Right renal pelvis (tissue), 4 donors: ENCODE results near the gene TMEM185A. TPM values are rescaled to one million over a fixed set of nuclear protein-coding genes. Genes with fewer than 3 reads are reported as not detected.
"Not testable (repeated sequence)": the region's sequence is repeated elsewhere in the genome, so short reads cannot be mapped to it uniquely, and the experiment has no call there.

ENCODE experiments used
- DNase-seq, 4 donors: peaks; one replicate each; pipeline ENCODE4 v3.0.0-alpha.2; 2013; ENCODE audit warnings: low read depth in 4 of 4, low spot score in 3 of 4, missing footprints in 1 of 4
- polyA plus RNA-seq, 4 donors: library from polyadenylated mRNA; unstranded; fragments of 120-200 nt; gene quantifications; one replicate each; pipeline ENCODE4 v1.2.1, GENCODE V29; 2013; ENCODE audit not compliant: insufficient read length in 4 of 4

The TMEM185A gene
- polyA plus RNA-seq, result 10 to 100 TPM; 39.8 to 45.3 (median 41.5) TPM

DNA sequence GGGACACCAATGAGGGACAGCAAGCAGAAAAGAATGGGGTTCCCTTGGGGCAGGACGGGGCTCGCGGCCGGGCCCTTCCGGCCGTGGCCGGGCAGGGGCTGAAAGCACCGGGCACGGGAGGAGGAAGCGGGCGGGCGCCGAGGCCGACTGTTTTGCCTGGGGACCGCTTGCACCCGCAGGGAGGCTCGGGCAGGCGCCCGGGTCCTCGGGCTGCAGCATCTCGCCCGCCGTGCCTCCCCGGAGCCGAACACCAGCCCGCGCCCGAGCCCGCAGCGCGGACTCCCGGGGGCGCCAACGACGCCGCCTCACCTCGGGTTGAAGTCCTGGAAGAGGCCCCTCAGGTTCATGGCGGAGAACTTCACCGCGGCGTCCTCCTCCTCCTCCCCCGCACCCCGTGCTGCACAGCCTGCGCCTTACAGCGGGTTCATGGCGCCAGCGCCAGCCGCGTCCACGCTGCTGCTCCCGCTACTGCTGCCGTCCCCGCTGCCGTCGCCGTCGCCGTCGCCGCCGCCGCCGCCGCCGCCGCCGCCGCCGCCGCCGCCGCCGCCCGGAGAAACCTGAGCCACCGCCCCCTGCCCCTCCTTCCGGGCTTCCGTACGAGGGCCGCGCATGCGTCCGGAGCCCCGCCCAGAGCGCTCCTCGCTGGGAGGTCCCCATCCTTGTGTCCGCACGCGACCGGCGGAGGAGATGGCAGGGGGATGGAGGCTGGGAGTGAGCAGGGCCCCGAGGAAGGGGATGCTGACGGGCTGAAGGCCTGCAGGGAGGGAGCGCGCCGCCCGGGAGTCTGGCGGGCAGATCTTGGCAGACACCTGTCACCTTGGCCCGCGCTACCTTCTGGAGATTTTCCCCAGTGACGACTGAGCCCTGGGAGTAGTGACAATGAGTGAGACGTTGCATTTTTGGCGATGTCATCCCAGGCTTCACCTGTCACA is at the start of gene TMEM185A:
Gene TMEM185A (minus strand): TSS at position 559 of the 932 bp plus-strand sequence. CDS start 212 bp downstream, at position 347.
- peak in 2 of 4 donors; percentile 23 to 28 for DNase-seq

DNA sequence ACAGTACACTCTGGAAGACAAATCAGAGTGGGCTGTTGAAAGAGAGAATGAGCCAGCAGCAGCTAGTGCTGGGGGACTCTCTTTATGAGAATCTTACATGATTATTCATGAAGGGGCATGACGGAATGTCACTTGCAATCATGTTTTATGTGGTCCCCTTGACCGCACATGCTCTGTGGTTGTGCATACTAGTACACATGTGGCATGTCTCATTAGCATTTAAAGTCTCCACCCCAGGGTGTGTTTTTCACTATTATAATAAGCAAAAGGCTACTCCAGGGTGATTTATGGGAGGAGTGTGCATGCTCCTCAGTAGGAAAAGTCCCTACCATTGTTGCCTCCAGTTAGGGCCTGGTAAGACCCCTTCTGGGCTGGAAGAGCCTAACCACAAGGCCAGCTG is 49.6 kb upstream of the TMEM185A start:
- no peak for DNase-seq

DNA sequence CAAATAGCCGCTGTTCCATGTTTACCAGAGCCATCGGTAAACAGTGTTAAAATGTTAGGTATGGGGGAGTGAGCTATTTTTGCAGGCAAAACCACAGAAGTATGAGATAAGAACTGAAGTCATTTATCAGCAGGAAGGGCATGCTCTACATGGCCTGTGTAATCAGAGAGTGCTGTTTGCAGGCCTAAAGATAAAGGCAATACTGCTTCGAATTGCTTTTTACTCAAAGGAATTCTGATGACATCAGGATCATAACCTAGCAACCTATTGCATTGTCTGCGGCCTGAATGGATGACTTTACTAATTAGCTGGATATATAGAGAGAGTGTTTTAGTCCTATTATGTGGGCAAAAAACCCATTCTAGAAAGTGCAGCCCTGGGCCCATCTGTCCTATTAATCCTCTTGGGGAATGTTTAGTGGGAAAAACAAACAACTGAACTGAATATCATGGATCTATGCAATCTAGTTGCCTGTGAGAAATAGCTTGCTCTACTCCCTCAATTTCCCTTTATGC is 47.6 kb upstream of the TMEM185A start:
- DNase-seq, result not testable (repeated sequence)

DNA sequence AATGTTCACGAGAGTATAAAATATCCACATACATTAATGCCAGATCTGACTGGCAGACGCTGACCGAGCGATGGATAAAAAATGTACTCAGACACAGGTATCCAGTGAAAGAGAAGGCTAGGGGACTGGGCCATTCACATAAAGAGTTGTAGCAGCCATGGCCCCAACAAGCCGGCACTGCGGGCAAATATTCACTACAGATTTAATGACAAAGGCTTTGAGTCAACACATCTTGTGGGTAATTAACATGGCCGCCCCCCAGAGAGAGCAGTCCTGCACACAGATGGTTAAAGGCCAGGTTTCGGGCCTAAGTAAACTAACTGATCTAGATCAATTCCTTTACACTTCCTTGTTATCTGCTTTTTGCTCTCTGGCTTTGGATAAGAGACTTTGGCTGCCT is 44.0 kb upstream of the TMEM185A start:
- not testable (repeated sequence) for DNase-seq

DNA sequence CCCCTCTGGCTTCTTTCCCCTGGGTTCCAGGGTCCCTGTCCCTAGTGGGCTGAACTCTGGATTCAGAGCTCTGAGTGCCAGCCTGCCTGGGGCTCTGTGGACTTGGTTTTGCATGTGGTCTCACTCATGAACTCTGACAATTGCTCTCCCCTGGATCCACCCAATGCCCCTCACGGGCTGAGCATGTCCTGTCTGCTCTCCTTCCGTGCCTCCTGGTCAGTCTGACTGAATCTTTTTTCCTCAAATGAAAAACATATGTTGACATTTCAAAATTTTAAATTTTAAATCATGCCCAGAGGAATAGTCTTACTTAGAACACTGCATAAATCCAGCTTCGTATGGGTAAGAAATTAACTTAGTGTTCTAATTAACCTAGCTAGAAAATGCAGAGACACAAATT is 43.5 kb upstream of the TMEM185A start:
- not testable (repeated sequence) for DNase-seq

DNA sequence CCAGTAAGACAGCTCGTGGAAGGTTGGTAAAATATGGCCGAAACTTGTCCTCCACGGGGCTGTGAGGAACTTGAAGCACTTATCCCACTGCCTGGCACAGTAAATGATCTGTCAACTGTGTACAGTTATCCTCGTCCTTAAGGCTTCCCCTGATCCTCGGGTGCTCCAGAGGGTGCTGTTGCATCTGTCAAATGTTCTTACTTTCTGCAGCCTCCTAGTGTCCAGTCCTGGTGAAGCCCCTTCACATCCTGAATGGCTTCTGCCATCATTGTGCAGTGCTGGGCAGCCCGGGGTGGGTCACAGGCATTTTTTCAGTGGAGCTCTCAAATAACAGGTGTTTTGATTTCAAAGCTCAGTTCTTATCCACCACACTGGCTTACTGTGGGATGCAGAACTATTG is 29.0 kb upstream of the TMEM185A start:
- not testable (repeated sequence) for DNase-seq

DNA sequence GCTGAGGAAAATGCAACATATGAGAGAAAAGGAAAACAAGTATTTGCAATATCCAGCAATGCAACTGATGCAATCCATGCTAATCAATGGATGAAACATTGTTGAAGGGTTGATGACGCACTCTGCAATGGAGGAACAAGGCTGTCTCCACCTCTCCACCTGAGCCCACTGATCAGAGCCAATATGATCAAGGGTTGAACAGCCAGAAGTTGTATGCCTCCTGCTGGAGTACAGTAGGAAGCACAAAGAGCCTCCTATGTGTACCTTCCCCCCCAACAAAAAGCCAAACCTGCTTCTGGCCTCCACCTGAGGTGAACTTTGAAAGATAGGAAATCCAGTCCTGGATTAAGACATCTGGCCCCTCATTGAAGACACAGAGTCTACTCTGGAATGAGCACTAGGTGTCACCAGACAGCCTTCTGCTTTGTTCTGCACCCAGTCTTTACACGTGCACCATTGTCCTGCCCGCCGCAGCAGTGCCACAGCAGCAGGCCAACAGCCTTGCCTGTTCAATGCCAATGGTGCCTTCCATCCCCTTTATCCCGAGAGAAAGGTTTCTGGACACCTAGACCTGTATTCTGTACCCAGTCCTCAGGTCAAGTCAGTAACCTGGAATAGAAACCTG is 24.8 kb upstream of the TMEM185A start:
- DNase-seq, result not testable (repeated sequence)

DNA sequence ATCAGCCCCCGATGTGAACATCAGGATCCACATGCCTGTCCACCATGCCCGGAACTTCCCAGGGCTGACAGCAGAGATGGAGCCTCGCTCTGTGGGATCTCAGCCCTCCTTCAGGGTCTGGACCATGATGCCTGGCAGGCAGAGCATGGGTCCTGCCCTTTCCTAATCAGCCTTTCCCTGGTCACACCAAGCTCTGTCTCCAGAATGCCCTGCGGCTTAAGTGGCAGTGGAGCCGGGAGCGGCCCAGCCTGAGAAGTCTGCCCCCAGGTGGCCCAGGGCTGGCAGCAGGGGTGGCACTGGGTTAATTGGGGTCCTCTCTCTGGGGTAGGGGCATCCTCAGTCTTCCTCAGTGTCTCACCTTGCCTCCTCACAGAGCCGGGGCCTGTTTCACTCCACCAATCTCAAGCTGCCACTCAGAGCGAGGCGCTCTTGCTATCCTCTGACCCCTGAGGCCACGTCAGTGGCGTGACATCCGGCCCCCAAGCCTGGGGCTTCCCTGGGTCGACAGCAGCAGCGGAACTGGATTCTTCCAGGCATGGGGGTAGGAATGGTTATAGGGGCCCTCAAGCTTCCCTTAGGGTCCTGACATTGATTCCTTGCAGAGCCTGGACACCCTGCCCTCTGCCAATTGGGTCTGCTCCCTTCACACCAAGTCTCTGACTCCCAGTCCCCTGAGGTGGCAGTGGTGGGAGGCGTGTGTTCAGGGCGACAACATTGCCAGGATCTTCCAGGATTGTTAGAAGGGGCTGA is 20.8 kb upstream of the TMEM185A start:
- DNase-seq, result no peak

DNA sequence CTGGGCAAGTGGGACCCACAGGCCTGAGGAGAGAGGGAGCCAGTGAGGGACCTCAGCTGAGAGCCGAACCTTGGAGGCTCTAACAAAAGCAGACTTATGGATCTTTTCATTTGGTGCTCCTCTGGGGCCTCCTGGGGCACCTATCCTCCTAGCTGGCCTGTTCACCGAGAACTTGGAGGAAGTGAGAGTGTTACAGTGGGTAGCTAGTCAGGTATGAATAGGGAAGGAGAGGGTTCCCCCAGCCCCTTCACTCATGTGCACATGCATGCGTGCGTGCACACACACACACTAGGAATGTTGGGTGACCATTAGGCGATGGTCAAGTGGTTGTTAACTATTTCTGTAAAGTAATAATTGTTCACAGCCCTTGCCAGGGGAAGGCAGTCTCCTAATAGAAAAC is 18.6 kb upstream of the TMEM185A start:
- DNase-seq, result no peak

DNA sequence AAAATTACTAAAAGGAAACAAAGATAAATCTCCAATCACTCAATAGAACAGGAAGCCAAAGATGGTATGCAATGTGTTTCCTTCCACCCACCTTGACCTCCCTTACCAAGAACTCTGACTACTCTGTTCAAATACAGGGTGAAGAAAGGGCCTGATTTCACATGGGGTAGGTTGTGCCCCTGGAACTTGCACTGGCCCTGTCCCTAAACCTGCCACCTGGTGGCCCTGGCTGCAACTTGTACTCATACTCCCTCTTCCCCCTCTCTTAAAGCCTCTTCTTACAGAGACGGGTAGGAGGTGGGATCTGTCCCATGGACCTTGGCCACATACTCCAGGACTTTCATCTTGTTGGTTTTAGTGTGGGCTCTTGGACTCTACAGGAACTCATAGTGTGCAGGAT is 17.3 kb upstream of the TMEM185A start:
- no peak for DNase-seq

DNA sequence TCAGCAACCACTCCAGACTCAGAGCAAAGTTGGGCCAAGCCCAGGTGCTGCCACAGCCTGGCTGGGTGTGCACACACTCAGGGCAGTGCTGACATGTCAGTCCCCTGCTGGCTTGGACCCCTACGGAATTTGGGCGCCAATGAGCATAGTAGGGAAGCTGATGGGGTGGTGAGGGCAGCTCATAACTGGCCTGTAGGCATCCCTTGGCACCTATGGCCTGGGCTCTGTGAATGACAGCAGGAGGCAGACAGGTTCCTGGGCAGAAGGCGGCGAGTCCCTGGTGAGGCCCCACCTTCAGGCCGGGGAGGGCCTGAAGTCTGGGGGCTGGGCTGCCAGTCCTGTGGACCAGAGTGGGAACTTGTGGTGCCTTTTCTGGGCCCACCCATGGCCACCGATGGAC is 15.9 kb upstream of the TMEM185A start:
- DNase-seq, result no peak

DNA sequence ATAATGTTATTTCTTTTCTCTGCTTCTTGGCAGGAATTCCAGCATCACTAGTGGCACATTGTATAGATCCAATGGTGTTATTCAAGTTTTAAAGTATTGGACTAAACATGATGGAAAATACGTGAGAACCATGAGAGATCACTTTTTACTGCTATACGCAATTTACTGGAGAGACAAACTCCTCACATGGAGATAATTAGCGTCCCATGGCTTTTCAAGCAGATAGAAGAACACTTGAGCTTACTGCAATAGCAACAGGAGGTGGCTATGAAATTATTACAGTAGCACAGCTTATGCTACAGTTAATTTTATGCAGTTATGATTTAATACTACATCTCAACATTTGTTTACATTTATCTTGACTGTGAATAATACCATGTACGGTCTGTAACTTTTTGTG is 11.9 kb upstream of the TMEM185A start:
- DNase-seq, result no peak

DNA sequence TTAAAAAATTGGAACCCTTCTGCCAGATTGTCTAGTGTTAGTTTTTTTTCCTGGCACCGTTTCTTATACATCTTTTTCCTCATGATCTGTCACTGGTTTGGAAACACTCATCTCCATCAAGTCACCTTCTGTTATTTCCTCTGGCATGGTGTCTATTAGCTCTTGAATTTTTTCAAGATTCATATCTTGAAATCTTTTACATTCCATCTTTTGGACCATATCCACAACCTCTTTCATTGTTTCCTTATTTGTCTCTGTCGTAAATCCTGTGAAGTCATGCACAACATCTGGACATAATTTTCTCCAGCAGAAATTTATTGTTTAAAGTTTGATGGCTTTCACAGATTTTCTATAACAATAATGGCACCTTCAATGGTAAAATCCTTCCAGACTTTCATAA is 10.2 kb upstream of the TMEM185A start:
- no peak for DNase-seq

DNA sequence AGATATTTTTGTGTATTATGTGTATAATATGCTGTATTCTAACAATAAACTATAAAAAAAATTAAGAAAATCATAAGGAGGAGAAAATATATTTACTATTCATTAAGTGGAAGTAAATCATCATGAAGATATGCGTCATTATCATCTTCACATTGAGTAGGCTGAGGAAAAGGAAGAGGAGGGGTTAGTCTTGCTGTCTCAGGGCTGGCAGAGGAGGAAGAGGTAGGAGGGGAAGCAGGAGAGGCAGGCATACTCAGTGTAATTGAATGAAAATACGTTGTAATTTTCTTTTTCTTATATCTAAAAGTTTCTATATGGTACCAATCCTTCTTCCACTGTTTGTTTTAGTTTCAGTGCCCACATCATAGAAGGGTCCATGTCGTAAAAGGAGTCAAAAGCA is 9.8 kb upstream of the TMEM185A start:
- no peak for DNase-seq

DNA sequence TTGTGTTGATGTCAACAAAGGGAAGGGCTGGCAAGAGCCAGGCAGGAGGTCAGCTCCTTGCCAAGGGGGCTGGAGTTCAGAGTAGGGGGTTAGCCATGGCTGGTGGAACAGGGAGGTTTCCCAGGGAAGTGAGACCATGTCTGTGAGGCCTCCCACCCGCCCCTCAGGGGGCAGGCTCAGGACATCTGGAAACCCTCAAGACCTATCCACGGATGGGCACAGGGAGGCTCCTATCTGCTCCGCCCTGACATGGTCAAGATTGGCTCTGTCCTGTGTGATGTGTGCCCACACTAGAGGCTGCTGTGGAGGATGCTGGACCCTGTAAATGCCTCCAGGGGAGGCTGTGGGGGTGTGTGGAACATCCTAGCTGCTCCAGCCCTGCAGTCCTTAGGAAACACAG is 8.0 kb upstream of the TMEM185A start:
- DNase-seq, result no peak

DNA sequence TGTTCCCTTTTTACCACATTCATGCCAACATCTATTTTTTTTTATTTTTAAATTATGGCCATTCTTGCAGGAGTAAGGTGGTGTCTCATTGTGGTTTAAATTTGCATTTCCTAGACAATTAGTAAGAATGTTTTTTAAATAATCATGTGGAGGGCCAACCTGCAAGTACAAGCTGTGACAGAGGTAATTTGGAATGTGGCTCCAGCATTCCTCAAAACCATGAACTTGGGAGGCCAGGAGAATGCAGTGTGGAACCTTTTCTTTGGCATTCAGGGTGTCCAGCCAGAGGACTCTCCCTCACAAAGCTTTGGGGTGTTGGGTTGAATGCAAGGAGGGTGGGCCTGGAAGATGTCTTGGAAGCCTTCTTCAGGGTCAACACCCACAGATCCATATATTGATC is 7.3 kb upstream of the TMEM185A start:
- DNase-seq, result no peak

DNA sequence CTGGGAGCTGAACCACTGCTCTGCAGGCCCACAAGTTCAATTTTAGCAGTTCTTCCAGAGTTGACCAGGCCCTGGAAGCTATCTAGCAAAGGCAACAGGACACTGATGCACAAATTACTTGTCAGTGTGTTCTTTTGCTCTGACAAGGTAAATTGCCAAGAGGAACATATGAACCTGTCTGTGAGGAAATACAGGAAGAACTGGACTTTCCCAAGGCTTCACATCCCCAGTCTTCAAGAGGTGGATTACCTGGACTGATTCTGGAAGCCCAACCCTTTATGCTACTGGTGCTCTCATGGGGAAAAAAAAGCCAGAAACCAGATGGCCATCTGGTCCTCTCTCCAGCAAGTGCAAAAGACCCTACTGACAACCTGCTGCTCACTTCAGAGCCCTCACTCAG is 1.9 kb upstream of the TMEM185A start:
- DNase-seq, result no peak

DNA sequence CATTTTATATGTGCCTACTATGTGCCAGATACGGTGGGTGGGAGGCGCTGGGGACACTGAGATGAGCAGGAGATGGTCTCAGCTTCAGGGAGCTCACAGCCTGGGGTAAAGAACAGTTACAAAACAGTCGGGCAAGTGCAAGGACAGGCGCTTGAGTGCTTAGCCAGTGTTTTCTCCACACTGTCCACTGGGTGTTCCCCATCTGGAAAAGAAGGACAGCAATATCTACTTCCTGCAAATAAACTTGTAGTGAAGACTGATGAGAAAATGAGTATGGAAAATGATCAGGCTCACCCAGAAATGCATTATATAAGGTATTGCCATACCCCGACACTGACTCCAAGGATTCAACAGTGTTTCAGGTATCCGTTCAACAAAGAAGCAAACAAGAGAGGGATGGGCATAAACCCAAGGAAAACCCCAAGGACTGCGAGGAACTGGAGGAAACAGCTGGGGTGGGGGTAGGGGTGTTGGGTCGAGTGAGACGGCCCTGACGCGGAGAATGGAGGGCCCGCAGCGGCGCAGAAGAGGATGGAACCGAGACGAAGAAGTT is 835 bp downstream of the TMEM185A start:
- DNase-seq, result no peak

DNA sequence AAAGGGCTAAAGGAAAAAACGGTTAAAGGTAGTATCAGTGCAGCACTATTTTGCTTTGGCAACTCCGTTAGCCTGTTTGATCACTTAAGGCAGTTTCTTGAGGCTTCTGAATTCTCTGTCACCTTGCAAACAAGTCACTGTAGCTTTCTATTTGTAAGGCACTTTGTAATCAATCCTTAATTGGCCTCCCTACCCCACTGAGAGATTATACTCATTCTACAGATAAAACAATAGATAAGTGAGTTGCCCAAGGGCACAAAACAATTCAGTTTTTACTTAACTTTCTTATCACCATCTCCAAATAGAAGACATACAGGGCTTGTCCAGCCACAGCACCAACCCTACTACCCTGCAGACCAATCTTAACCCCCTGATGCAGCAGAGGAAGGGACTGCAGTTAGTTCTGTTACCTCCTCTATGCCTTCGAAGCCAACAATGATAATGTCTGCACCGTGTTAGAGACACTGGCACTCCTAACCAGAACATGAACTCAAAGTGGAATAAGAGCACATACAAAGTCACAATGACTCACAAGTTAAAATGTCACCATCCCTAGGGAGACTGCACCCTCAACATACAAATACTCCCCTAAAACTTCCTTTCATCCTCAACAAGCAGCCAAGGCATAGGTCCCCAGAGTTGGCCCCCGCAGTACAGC is 1.7 kb downstream of the TMEM185A start:
- DNase-seq, result no peak

DNA sequence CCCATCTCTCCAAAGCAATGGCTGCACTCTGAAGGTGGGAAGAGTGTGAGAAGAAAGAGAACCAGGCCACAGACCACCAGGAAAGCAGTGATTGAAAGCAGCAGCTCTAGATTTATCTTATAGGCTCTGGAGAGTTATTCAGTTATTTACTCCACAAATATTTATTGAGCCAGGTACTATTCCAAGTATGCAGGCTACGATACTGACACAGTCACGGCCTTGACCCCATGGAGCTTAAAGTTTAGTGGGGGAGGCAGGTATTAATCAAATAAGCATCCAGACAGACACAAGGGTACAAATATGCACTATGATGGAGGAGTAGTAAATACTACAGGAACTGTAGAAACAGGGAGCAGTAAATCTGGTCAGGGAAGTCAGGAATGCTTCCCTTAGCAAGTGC is 2.8 kb downstream of the TMEM185A start:
- DNase-seq, result no peak
